T-helper 17 cell (primary cell): ENCODE measurements around the gene DHRS7. TPM values are rescaled to one million over a fixed set of nuclear protein-coding genes. Genes with fewer than 3 reads are reported as not detected.

ENCODE experiments used
- ATAC-seq: fragments of 150-1000 bp; cut with Tn5 transposase; 2 replicates; pipeline ENCODE4 v1.10.0; 2021; ENCODE audit warnings: mild to moderate bottlenecking, moderate library complexity
- DNase-seq, 3 donors: peaks; one replicate each; pipeline versions ENCODE4 v3.0.0 to v3.0.0-alpha.2; 2020 to 2021
- H3K9me3 ChIP-seq: one replicate; pipeline ENCODE4 v1.7.0; 2013; ENCODE audit warnings: low read length, mild to moderate bottlenecking; ENCODE audit not compliant: control insufficient read depth, poor library complexity, severe bottlenecking
- H3K27ac Mint-ChIP-seq: one replicate; pipeline ENCODE4 v1.8.0; 2022; ENCODE audit warnings: mild to moderate bottlenecking, moderate library complexity, mixed read lengths
- H3K27me3 Mint-ChIP-seq: one replicate; pipeline ENCODE4 v1.8.0; 2022; ENCODE audit warnings: mixed read lengths
- H3K36me3 Mint-ChIP-seq: one replicate; pipeline ENCODE4 v1.8.0; 2022; ENCODE audit warnings: low read depth, mixed read lengths
- H3K4me1 Mint-ChIP-seq: one replicate; pipeline ENCODE4 v1.8.0; 2022; ENCODE audit warnings: mild to moderate bottlenecking, mixed read lengths
- H3K4me3 Mint-ChIP-seq: one replicate; pipeline ENCODE4 v1.8.0; 2022; ENCODE audit warnings: mild to moderate bottlenecking, moderate library complexity, mixed read lengths
- total RNA-seq, 4 donors: library from RNA in 2 of 4; stranded (reverse) in 2 of 4; gene quantifications; one replicate each; pipeline ENCODE4 v1.2.3 and lab custom pipeline; 2022 to 2026

Gene DHRS7, protein sequence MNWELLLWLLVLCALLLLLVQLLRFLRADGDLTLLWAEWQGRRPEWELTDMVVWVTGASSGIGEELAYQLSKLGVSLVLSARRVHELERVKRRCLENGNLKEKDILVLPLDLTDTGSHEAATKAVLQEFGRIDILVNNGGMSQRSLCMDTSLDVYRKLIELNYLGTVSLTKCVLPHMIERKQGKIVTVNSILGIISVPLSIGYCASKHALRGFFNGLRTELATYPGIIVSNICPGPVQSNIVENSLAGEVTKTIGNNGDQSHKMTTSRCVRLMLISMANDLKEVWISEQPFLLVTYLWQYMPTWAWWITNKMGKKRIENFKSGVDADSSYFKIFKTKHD
- total RNA-seq, result 10 to 100 TPM; 44.8 to 48.0 TPM
- total RNA-seq (lab: John Stamatoyannopoulos, UW), result 53.7 to 78.8 reads per million in 2 donors

- H3K4me3 Mint-ChIP-seq, result peak within 1 kb of the TSS; percentile 95
- no peaks in the 10 kb centered on the region for H3K36me3 Mint-ChIP-seq
- ATAC-seq (peak; percentile 77), DNase-seq (peak; percentile 24 to 60 (median 57))
- H3K9me3 ChIP-seq, result no peaks in the 10 kb centered on the region
- H3K27me3 Mint-ChIP-seq, result no peaks in the 10 kb centered on the region
- H3K27ac Mint-ChIP-seq, result peak within 1 kb of the TSS; percentile 98
- H3K4me1 Mint-ChIP-seq, result peaks cover 35% of the 10 kb centered on the region
Measured at GRCh38 chr14:60164712-60165546, at the start of gene DHRS7. TSS of gene DHRS7 (minus strand) at chr14:60165398. CDS start at chr14:60165309, 89 bp downstream.

DNA sequence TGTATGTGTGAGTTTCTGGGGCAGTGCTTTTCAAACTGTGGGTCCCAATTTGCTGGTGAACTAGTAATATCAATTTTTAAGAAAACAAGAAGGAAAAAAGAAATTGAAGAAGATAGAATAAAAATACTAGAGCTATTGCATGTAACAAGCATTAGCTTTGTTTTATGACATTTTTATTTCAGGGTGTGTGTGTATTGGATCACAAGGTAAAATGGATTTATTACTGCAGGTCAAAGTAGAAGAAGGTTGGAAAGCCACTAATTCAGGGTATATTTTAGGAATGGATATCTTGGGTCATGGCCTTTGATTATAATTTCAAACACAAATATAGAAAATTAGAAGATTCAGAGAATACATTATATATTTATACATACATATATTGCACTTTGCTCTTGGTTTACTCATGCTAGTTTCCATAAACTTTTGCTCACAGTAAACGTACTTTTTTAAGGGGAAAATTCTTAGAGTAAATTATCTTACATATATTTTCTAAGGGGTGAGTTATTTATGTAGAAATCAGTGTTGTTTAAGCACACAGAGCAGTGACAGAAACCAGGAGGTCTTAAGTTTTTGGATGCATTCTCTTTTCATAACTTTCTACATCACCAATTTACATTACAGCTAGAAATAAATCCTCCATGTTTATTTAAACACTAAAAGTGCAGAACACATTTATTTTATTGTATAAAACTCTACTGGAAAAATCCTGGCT lies 49.4 kb upstream of the DHRS7 start:
- DNase-seq (no peak), ATAC-seq (no peak)
- no peaks in the 10 kb centered on the region for H3K9me3 ChIP-seq
- no peak overlapping the region for H3K27ac Mint-ChIP-seq
- peaks cover 28% of the 10 kb centered on the region for H3K27me3 Mint-ChIP-seq
- H3K4me3 Mint-ChIP-seq, result no peak overlapping the region
- H3K36me3 Mint-ChIP-seq, result peaks cover 5% of the 10 kb centered on the region
- no peaks in the 10 kb centered on the region for H3K4me1 Mint-ChIP-seq

- Mint-ChIP-seq H3K27me3 (peaks cover 28% of the 10 kb centered on the region), H3K4me1 (no peaks in the 10 kb centered on the region), H3K4me3 (no peak overlapping the region), H3K36me3 (peaks cover 5% of the 10 kb centered on the region), H3K27ac (peak overlapping the region; percentile 10)
- no peaks in the 10 kb centered on the region for H3K9me3 ChIP-seq
- no peak for ATAC-seq
- DNase-seq, result no peak
Measured at GRCh38 chr14:60214003-60214402, 48.8 kb upstream of the DHRS7 start.

DNA sequence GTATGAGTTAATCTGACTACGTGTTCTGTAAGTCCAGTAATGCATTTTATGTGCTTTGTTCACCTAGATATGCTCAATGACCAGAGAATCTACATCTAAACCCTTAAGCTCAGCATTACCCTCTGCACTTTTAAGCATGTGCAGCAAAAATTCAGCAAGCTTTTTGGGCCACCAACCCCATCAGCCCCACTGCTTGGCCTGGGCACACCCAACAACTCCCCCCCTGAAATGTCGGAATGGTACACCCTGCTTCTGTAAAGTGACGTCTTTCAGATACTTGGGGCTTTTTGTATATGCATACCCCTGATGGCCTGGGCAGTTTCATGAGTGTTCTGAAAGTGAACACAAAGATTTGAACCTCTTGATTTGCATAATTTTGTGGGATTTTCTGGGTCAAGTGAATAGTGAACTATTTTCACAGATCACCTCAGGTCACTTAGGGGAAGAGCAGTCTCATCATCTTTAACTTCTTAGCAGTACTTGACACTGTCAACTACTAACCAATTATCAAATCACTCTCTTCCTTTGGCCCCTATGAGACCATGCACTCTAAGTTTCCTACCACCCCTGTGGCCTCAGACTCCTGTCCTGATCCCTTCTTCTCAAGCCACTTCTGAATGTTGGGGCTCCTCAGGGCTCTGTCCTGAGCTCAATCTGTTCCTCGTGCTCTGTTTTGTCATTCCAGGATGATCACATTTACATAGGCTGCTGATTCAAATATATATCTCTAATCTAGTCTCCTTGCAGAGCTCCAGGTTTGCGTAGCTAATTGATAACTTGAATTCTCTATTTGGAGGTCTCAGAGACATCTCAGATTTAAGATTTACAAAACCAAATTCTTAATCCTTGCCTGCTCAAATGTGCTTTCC lies 47.5 kb upstream of the DHRS7 start:
- no peak overlapping the region for H3K27ac Mint-ChIP-seq
- ATAC-seq, result no peak
- peaks cover 20% of the 10 kb centered on the region for H3K27me3 Mint-ChIP-seq
- H3K4me3 Mint-ChIP-seq, result no peak overlapping the region
- peaks cover 5% of the 10 kb centered on the region for H3K36me3 Mint-ChIP-seq
- no peaks in the 10 kb centered on the region for H3K4me1 Mint-ChIP-seq
- H3K9me3 ChIP-seq, result no peaks in the 10 kb centered on the region
- no peak for DNase-seq

DNA sequence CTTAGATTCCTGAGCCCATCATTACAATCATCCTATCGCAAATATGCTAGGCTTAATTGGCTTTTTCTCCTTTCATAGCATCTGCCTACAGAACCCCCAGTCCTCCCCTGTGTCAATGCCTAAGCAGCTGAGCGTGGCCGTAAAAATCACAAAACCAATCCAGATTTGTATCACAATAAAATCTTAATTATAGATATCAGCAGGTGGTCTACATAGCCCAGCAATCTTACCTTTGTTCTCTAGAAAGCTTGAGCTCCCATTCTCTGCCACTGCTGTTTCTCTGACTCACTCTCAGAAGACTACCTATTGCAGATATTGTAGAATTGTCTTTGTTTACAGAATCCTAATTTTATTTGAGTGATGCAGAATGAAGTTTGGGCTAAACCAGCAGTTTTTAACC lies 46.0 kb upstream of the DHRS7 start:
- H3K27me3 Mint-ChIP-seq, result peaks cover 24% of the 10 kb centered on the region

GRCh38 chr14:60210703-60211102 lies 45.5 kb upstream of the DHRS7 start:
- peaks cover 5% of the 10 kb centered on the region for H3K36me3 Mint-ChIP-seq
- ATAC-seq, result no peak
- no peaks in the 10 kb centered on the region for H3K4me1 Mint-ChIP-seq
- no peak overlapping the region for H3K27ac Mint-ChIP-seq
- H3K27me3 Mint-ChIP-seq, result peaks cover 28% of the 10 kb centered on the region
- no peak for DNase-seq
- H3K9me3 ChIP-seq, result no peaks in the 10 kb centered on the region
- H3K4me3 Mint-ChIP-seq, result no peak overlapping the region

More for the DNA sequence above, 46.0 kb upstream of the DHRS7 start:
- DNase-seq (no peak), ATAC-seq (no peak)
- H3K27ac Mint-ChIP-seq, result no peak overlapping the region
- no peaks in the 10 kb centered on the region for H3K9me3 ChIP-seq
- peaks cover 5% of the 10 kb centered on the region for H3K36me3 Mint-ChIP-seq
- H3K4me3 Mint-ChIP-seq, result no peak overlapping the region
- no peaks in the 10 kb centered on the region for H3K4me1 Mint-ChIP-seq

DNA sequence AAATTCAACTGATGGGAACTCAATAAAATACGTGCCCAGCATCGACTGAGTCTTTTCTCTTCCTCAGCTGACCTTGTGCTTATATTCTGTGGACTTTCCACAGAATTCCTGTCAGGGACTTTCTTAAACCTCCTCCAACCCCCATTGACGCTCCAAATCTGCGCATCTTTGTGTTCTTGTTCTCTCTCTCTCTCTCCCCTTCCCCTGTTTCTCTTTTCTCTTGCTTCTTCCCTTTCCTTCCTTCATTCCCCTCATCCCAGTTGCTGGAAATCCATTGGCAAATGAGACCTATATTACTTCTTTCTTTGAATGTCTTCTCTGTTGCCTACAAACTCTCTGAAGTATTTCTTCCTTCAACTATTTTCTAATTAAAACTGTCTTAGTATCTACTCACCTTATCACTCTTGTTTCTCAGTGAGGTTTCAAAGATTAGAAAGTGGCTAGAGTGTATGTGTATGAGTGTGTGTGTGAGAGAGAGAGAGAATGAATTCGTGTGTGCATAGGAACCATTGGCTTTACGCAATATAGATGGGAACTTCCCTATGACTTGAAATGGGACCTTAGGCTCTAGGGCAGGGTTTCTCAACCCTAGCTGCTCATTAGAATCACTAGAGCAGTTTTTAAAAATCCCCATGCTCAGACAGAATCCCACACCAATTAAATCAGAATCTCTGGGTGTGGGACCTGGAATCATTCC lies 41.8 kb upstream of the DHRS7 start:
- no peaks in the 10 kb centered on the region for H3K4me1 Mint-ChIP-seq
- ATAC-seq (no peak), DNase-seq (no peak)
- H3K9me3 ChIP-seq, result no peaks in the 10 kb centered on the region
- no peak overlapping the region for H3K27ac Mint-ChIP-seq
- peaks cover 5% of the 10 kb centered on the region for H3K36me3 Mint-ChIP-seq
- H3K4me3 Mint-ChIP-seq, result no peak overlapping the region
- H3K27me3 Mint-ChIP-seq, result peaks cover 39% of the 10 kb centered on the region

DNA sequence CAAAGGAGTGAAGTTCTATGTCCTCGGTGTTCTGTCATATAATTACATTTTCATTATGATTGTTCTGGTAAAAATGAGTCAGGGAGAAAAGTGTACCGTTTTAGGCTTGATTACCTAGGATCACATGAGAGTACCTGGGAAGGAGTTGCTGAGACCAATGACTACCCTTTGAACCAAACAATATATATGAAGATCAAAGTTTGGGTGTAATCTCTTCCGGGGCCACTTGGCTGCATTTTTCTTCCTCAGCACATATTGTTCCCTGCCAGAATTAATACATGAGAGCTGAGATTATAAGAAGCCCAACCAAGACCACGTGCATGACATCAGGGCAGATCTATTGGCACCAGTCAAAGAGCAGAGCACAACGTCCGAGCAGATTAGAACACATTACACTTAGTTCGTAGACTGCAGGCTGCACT lies 41.1 kb upstream of the DHRS7 start:
- H3K36me3 Mint-ChIP-seq, result peaks cover 5% of the 10 kb centered on the region
- no peak overlapping the region for H3K27ac Mint-ChIP-seq
- no peak for ATAC-seq
- no peak for DNase-seq
- no peaks in the 10 kb centered on the region for H3K9me3 ChIP-seq
- H3K4me3 Mint-ChIP-seq, result no peak overlapping the region
- H3K27me3 Mint-ChIP-seq, result peaks cover 37% of the 10 kb centered on the region
- H3K4me1 Mint-ChIP-seq, result no peaks in the 10 kb centered on the region

DNA sequence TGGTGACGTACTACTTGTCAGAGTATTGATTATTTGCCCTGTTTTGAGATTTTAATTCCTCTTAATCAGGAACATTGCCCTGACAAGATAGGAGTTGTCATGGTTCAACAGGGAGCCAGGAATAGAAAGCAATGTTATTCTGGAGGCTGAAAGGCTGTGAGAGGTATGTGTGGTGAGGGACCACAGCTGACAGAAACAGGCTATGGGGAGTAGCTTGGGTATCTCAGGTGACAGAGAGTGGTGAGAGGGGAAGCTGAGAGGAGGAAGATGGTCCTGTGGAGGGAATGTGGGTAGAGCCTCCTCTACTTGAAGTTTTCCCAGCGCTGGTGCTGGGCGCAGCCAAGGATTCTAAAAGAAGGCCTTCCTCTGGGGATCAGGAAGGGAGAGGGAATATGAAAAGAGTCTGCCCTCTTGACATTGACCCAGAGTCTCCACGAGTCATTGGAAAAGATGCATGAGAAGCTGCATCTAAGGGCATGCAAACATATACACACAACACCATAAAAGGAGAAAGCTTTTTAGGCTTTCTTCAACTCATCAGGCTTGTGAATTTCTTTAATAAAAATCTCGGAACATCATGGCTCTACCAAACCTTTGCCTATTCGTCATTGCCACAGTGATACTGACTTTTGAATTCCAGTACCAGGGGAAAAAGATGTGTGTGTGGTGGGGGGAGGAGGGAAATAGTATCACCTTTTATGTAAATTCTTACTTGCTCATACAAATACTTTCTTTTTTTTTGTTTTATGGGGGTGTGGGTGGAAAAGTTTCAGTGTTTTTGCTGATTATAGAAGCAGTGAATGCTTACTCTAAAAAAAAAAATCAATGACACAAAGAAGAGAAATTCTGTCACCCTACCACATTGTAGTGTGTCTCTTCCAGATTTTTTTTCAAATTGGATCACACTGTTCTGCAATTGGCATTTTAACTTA lies 39.9 kb upstream of the DHRS7 start:
- no peaks in the 10 kb centered on the region for H3K4me1 Mint-ChIP-seq
- no peaks in the 10 kb centered on the region for H3K9me3 ChIP-seq
- ATAC-seq (no peak), DNase-seq (no peak)
- peak overlapping the region; percentile 19 for H3K4me3 Mint-ChIP-seq
- peaks cover 30% of the 10 kb centered on the region for H3K27me3 Mint-ChIP-seq
- peaks cover 3% of the 10 kb centered on the region for H3K36me3 Mint-ChIP-seq
- no peak overlapping the region for H3K27ac Mint-ChIP-seq

GRCh38 chr14:60204104-60204842 lies 39.1 kb upstream of the DHRS7 start:
- no peak overlapping the region for H3K27ac Mint-ChIP-seq
- ATAC-seq (no peak), DNase-seq (no peak)
- no peaks in the 10 kb centered on the region for H3K36me3 Mint-ChIP-seq
- no peaks in the 10 kb centered on the region for H3K9me3 ChIP-seq
- H3K27me3 Mint-ChIP-seq, result peaks cover 27% of the 10 kb centered on the region
- H3K4me1 Mint-ChIP-seq, result no peaks in the 10 kb centered on the region
- no peak overlapping the region for H3K4me3 Mint-ChIP-seq

DNA sequence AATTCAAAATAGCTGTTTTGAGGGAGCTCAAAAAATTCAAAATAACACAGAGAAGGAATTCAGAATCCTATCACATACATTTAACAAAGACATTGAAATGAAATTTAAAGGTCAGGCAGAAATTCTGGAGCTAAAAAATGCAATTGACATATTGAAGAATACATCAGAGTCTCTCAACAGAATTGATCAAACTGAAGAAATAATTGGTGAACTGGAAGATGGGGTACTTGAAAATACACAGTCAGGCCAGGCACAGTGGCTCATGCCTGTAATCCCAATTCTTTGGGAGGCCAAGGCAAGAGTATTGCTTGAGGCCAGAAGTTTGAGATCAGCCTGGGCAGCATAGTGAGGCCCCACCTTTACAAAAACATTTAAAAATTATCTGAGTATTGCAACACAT lies 34.1 kb upstream of the DHRS7 start:
- ATAC-seq (no peak), DNase-seq (no peak)
- Mint-ChIP-seq H3K4me1 (peaks cover 3% of the 10 kb centered on the region), H3K36me3 (no peaks in the 10 kb centered on the region), H3K27ac (no peak overlapping the region), H3K4me3 (no peak overlapping the region), H3K27me3 (peaks cover 30% of the 10 kb centered on the region)
- no peaks in the 10 kb centered on the region for H3K9me3 ChIP-seq
